GM12892 (cell line): ENCODE data around the gene H1-8.
"Not testable (repeated sequence)": the region's sequence is repeated elsewhere in the genome, so short reads cannot be mapped to it uniquely, and the experiment has no call there.

ENCODE experiments used
- DNase-seq: peaks from one replicate; pipeline ENCODE4 v3.0.0; 2011; ENCODE audit not compliant: insufficient read length
- FAIRE-seq: peaks from 2 replicates; lab custom pipeline; 2011; peaks lifted over from hg19 to GRCh38; lab: Jason Lieb, UNC
- POLR2A ChIP-seq: IDR thresholded peaks from 2 replicates; pipeline ENCODE4 v1.6.1; 2011; ENCODE audit warnings: low read depth, low read length, control low read depth
- POLR2AphosphoS5 ChIP-seq: IDR thresholded peaks from 2 replicates; pipeline ENCODE4 v1.6.1; 2011; ENCODE audit warnings: low read depth, low read length, control low read depth
- TAF1 ChIP-seq: IDR thresholded peaks from 2 replicates; pipeline ENCODE4 v1.6.1; 2011; ENCODE audit warnings: low read depth, mild to moderate bottlenecking, control low read depth, low read length, borderline replicate concordance

The H1-8 gene

GRCh38 chr3:129504471-129505100 lies 38.4 kb upstream of the H1-8 start:
- no peak for TF ChIP-seq POLR2AphosphoS5
- FAIRE-seq, result no peak
- no peak for DNase-seq

GRCh38 chr3:129505341-129505740 lies 37.6 kb upstream of the H1-8 start:
- DNase-seq (no peak), FAIRE-seq (no peak)
- no peak for TF ChIP-seq POLR2A
- TF ChIP-seq POLR2AphosphoS5, result no peak
- no peak for TF ChIP-seq TAF1

- DNase-seq (no peak), FAIRE-seq (no peak)
- TF ChIP-seq TAF1 (no peak), POLR2A (no peak)
Observed at GRCh38 chr3:129506231-129506742, 36.7 kb upstream of the H1-8 start.

GRCh38 chr3:129507181-129507831 lies 35.7 kb upstream of the H1-8 start:
- DNase-seq, result no peak
- no peak for TF ChIP-seq POLR2A
- no peak for TF ChIP-seq TAF1
- TF ChIP-seq POLR2AphosphoS5, result no peak
- FAIRE-seq, result no peak

GRCh38 chr3:129512595-129512994 lies 30.4 kb upstream of the H1-8 start:
- DNase-seq, result no peak
- TF ChIP-seq TAF1, result no peak
- no peak for TF ChIP-seq POLR2AphosphoS5
- no peak for TF ChIP-seq POLR2A
- FAIRE-seq, result no peak

- DNase-seq (no peak), FAIRE-seq (no peak)
- TF ChIP-seq TAF1 (no peak), POLR2A (no peak), POLR2AphosphoS5 (no peak)
Observed at GRCh38 chr3:129513705-129514104, 29.3 kb upstream of the H1-8 start.

GRCh38 chr3:129514110-129514509 lies 28.9 kb upstream of the H1-8 start:
- FAIRE-seq (no peak), DNase-seq (no peak)
- TF ChIP-seq POLR2AphosphoS5 (no peak), POLR2A (no peak), TAF1 (no peak)

- TF ChIP-seq TAF1, result no peak
- TF ChIP-seq POLR2AphosphoS5, result no peak
- no peak for TF ChIP-seq POLR2A
- FAIRE-seq (no peak), DNase-seq (no peak)
Observed at GRCh38 chr3:129514563-129514962, 28.4 kb upstream of the H1-8 start.

- not testable (repeated sequence) for DNase-seq, FAIRE-seq
Observed at GRCh38 chr3:129515108-129515820, 27.7 kb upstream of the H1-8 start.

GRCh38 chr3:129515821-129516432 lies 27.0 kb upstream of the H1-8 start:
- not testable (repeated sequence) for FAIRE-seq, DNase-seq

- FAIRE-seq (no peak), DNase-seq (no peak)
- TF ChIP-seq TAF1 (no peak), POLR2AphosphoS5 (no peak), POLR2A (no peak)
Observed at GRCh38 chr3:129517516-129517915, 25.5 kb upstream of the H1-8 start.
